Stomach (tissue), 9 donors: ENCODE results near the gene R3HDML. TPM values are rescaled to one million over a fixed set of nuclear protein-coding genes. Genes with fewer than 3 reads are reported as not detected.
"Not testable (repeated sequence)": the region's sequence is repeated elsewhere in the genome, so short reads cannot be mapped to it uniquely, and the experiment has no call there.

Source experiments
- DNase-seq, 2 donors: peaks; one replicate each; pipeline versions ENCODE4 v3.0.0 to v3.0.0-alpha.2; 2013 to 2019
- H3K27ac ChIP-seq, 5 donors: fragments of 200-600 bp in 4 of 5; sonication (generic) in 4 of 5; one replicate each; pipeline ENCODE4 v1.5.1; 2013 to 2019; ENCODE audit warnings: mild to moderate bottlenecking in 1 of 5, moderate library complexity in 1 of 5
- H3K27me3 ChIP-seq, 3 donors: fragments of 200-600 bp; sonication (generic); one replicate each; pipeline ENCODE4 v1.5.1; 2017 to 2019; ENCODE audit warnings: mixed run types in 1 of 3
- H3K36me3 ChIP-seq, 4 donors: fragments of 200-600 bp; sonication (generic); 1 replicate in 3 of 4; 2 replicates in 1 of 4; pipeline ENCODE4 v1.5.1; 2016 to 2019
- H3K4me1 ChIP-seq, 4 donors: fragments of 200-600 bp; sonication (generic); one replicate each; pipeline ENCODE4 v1.5.1; 2016 to 2019
- H3K4me3 ChIP-seq, 4 donors: fragments of 200-600 bp; sonication (generic) in 3 of 4; one replicate each; pipeline ENCODE4 v1.5.1; 2016 to 2019; ENCODE audit warnings: mild to moderate bottlenecking in 1 of 4
- H3K9me3 ChIP-seq, 4 donors: fragments of 200-600 bp; sonication (generic); one replicate each; pipeline ENCODE4 v1.5.1; 2016 to 2019
- EP300 ChIP-seq: sonication (generic); formaldehyde crosslinking; IDR thresholded peaks from one replicate; pipeline ENCODE4 v1.6.1; 2017; ENCODE audit warnings: antibody characterized with exemption
- POLR2A ChIP-seq, 4 donors: fragments of 450-650 bp; IDR thresholded peaks; one replicate each; pipeline ENCODE4 v1.6.1; 2016; ENCODE audit warnings: antibody characterized with exemption in 4 of 4, control low read depth in 2 of 4, mild to moderate bottlenecking in 1 of 4, moderate library complexity in 1 of 4
- POLR2AphosphoS5 ChIP-seq, 3 donors: sonication (generic); formaldehyde crosslinking; IDR thresholded peaks; one replicate each; pipeline ENCODE4 v1.6.1; 2016; ENCODE audit warnings: antibody characterized with exemption in 3 of 3
- whole genome bisulfite sequencing, 5 donors: extraction: QIAGEN DNeasy Blood & Tissue Kit in 3 of 5; methylation state at CpG; one replicate each; pipeline versions ENCODE4 v1.1.5 to v1.1.7; 2013 to 2018; 5-methylcytosine and 5-hydroxymethylcytosine counted together
- intact Hi-C: fragments of 100-400 bp; cut with DNase I; formaldehyde crosslinking; loops from one replicate; pipeline ENCODE4 v1.15.1; 2023; ENCODE audit warnings: low total_unique reads
- polyA plus RNA-seq, 3 donors: library from polyadenylated mRNA; stranded (reverse); fragments of 200-250 nt; gene quantifications; one replicate each; pipeline ENCODE4 v1.2.3, GENCODE V29; 2013
- total RNA-seq, 5 donors: library from RNA; depleted of rRNA; stranded (reverse); fragments of >200 nt; gene quantifications; one replicate each; pipeline versions ENCODE4 v1.1.0 to v1.2.3, GENCODE V29; 2014 to 2016
- TF ChIP-seq, protein P1 (sequence below), 7 experiments: fragments of 450-650 bp in 4 of 7; fragments of 200-600 bp in 3 of 7; sonication (generic) in 3 of 7; IDR thresholded peaks; one replicate each; pipeline ENCODE4 v1.5.1; 2016 to 2019; ENCODE audit warnings: antibody characterized with exemption in 7 of 7, control low read depth in 2 of 7, mild to moderate bottlenecking in 1 of 7
- donor health status: healthy with polysubstance abuse.
- donor health status: Bipolar disorder and iron deficiency.
- donor health status: healthy.

Gene R3HDML
- total and polyA plus RNA-seq, 8 donors, result not detected

DNA sequence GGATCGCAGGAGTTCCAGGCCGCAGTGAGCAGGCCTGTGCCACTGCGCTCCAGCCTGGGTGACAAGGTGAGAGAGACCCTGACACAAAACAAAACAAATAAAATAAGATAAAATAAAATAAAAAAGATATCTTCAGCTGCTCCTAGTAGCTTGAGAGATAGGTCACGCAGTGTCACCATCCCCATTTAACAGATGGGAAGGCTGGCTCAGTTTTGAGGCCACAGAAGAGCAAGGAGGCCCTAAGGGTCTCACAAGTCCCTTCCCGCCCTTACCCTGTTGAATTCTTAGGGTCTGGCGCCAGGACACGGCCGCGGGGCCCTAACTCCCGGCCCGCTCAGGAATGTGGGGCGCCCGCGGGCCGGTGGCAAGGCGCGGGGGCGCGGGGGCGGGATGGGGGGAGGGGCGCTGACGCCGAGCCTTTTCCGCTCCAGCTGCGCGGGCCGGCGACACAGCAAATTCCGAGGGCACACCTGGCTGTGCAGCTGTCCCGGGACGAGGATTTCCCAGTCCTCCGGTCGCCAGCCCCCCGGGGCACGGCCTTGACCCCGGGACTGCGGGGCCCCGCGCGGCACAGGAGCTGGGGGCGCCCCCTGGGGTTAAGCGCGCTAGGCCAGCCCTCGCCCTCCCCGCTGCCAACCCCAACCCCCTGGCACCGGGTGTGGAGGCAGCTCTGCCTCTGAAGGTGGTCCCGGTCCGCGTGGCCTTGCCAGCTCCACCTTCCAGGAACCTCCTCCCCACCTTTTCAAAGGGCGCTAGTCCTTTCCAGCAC is 10.3 kb upstream of the R3HDML start:
- DNase-seq, result peak in 1 of 2 donors; percentile 48
- no peak overlapping the region for H3K27ac ChIP-seq
- intact Hi-C loops, result no loop called here
- no peaks in the 10 kb centered on the region for H3K9me3 ChIP-seq
- no peak for TF ChIP-seq POLR2AphosphoS5 (IDR thresholded peaks at IDR 0.05)
- no peak for TF ChIP-seq POLR2A (IDR thresholded peaks at IDR 0.05)
- TF ChIP-seq, protein P1, sequence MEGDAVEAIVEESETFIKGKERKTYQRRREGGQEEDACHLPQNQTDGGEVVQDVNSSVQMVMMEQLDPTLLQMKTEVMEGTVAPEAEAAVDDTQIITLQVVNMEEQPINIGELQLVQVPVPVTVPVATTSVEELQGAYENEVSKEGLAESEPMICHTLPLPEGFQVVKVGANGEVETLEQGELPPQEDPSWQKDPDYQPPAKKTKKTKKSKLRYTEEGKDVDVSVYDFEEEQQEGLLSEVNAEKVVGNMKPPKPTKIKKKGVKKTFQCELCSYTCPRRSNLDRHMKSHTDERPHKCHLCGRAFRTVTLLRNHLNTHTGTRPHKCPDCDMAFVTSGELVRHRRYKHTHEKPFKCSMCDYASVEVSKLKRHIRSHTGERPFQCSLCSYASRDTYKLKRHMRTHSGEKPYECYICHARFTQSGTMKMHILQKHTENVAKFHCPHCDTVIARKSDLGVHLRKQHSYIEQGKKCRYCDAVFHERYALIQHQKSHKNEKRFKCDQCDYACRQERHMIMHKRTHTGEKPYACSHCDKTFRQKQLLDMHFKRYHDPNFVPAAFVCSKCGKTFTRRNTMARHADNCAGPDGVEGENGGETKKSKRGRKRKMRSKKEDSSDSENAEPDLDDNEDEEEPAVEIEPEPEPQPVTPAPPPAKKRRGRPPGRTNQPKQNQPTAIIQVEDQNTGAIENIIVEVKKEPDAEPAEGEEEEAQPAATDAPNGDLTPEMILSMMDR (IDR thresholded peaks at IDR 0.05), result no peak
- no peak for TF ChIP-seq EP300
- H3K4me1 ChIP-seq, result peaks cover 0 to 7% (median 6%) of the 10 kb centered on the region in 4 donors
- peaks cover 0 to 53% (median 9%) of the 10 kb centered on the region in 3 donors for H3K27me3 ChIP-seq
- H3K36me3 ChIP-seq, result no peaks in the 10 kb centered on the region
- H3K4me3 ChIP-seq, result peak overlapping the region; percentile 35 to 48 (median 39)
- WGBS, 5 donors, result 11 to 24% (median 13%) methylated on average over 20 to 50 of the region's 50 CpGs

DNA sequence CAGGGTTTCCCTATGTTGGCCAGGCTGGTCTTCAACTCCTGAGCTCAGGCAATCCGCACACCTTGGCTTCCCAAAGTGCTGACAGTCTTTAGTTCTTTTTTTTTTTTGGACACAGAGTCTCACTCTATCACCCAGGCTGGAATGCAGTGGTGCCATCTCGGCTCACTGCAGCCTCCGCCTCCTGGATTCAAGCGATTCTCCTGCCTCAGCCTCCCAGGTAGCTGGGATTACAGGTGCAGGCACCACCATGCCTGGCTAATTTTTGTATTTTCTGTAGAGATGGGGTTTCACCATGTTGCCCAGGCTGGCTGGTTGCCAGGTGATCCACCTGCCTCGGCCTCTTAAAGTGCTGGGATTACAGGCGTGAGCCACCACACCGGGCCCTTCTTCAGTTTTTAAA is 9.1 kb upstream of the R3HDML start:
- DNase-seq, H3K4me3 ChIP-seq, H3K27ac ChIP-seq, intact Hi-C loops, H3K9me3 ChIP-seq, H3K36me3 ChIP-seq, H3K4me1 ChIP-seq: not testable (repeated sequence)
- 86 to 94% (median 88%) methylated on average over 7 of the region's 7 CpGs for WGBS, 5 donors
- H3K27me3 ChIP-seq, result peaks cover 0 to 56% (median 9%) of the 10 kb centered on the region in 3 donors

DNA sequence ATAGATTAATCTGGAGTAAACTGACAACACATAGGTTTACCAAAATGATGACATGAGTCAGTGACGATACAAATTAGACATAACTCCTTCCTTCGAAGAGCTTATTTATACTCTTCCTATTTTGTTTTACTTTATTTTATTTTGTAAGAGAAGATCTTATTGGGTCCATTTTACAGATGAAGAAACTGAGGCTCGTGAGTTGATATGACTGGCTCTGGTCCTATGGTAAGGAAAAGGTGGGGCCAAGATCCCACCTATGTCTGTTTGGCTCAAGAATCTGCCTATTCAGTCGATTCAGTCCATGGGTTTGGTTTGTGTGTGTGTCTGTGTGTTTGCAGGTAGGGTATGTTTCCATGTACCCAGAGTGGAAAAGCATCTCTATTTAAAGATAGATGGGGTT is 8.4 kb upstream of the R3HDML start:
- WGBS, 5 donors, result 77 to 90% (median 85%) methylated on average over 4 of the region's 4 CpGs
- no peak for DNase-seq

DNA sequence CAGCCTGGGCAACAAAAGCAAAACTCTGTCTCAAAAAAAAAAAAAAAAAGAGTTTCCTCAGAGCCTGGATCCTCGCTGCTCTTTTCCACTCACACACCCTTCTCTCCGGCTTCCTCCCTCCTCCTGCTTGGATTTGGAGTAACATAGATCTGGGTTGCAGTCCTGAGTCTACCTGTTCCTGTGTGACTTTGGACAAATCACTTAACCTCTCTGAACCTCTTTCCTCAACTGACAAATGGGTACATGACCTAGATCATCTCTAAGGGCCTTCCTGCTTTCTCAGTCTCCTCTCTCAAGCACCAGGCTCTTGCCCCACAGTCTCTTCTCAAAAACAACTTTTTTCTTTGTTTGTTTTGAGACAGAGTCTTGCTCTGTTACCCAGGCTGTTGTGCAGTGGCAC is 5.6 kb upstream of the R3HDML start:
- peaks cover 0 to 7% (median 6%) of the 10 kb centered on the region in 4 donors for H3K4me1 ChIP-seq
- intact Hi-C loops, result no loop called here
- no peaks in the 10 kb centered on the region for H3K36me3 ChIP-seq
- DNase-seq, result no peak
- no peaks in the 10 kb centered on the region for H3K9me3 ChIP-seq
- WGBS, 5 donors, result 79 to 94% (median 87%) methylated on average over 2 of the region's 2 CpGs
- no peak overlapping the region for H3K4me3 ChIP-seq
- no peak overlapping the region for H3K27ac ChIP-seq
- peaks cover 0 to 60% (median 9%) of the 10 kb centered on the region in 3 donors for H3K27me3 ChIP-seq
- TF ChIP-seq POLR2A (IDR thresholded peaks at IDR 0.05) (no peak), EP300 (no peak), POLR2AphosphoS5 (IDR thresholded peaks at IDR 0.05) (no peak)
- TF ChIP-seq, protein P1 (IDR thresholded peaks at IDR 0.05), result no peak

More for the DNA sequence above, 8.4 kb upstream of the R3HDML start:
- TF ChIP-seq, protein P1 (IDR thresholded peaks at IDR 0.05), result no peak
- TF ChIP-seq EP300 (no peak), POLR2AphosphoS5 (IDR thresholded peaks at IDR 0.05) (no peak), POLR2A (IDR thresholded peaks at IDR 0.05) (no peak)
- Histone ChIP-seq H3K4me3 (no peak overlapping the region), H3K9me3 (no peaks in the 10 kb centered on the region), H3K4me1 (peaks cover 0 to 7% (median 6%) of the 10 kb centered on the region in 4 donors), H3K27ac (no peak overlapping the region), H3K27me3 (peaks cover 0 to 56% (median 9%) of the 10 kb centered on the region in 3 donors), H3K36me3 (no peaks in the 10 kb centered on the region)
- intact Hi-C loops, result no loop called here

DNA sequence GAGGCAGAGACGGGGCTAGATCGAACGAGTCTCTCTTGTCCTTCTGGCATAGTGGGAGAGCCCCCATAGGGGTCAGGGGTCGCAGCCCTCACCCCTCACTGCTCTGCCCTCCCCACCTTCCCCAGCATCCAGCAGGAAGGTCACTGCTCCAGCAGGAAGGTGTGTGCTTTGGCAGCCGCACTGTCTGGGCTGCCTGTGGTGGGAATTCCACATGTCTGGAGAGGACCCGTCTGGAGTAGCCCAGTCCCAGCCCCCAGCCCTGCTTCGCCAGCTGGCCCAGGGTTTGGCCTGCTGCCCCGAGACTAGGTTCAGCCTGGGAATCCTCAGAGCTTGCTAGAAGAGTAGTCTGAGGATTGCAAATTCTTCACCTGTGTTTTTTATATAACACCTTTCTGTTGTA is 2.5 kb upstream of the R3HDML start:
- H3K27me3 ChIP-seq, result peaks cover 0 to 67% (median 15%) of the 10 kb centered on the region in 3 donors
- H3K9me3 ChIP-seq, result no peaks in the 10 kb centered on the region
- intact Hi-C loops, result no loop called here
- no peaks in the 10 kb centered on the region for H3K36me3 ChIP-seq
- DNase-seq, result no peak
- no peaks in the 10 kb centered on the region for H3K4me1 ChIP-seq
- no peak for TF ChIP-seq POLR2A (IDR thresholded peaks at IDR 0.05)
- TF ChIP-seq, protein P1 (IDR thresholded peaks at IDR 0.05), result no peak
- TF ChIP-seq EP300, result no peak
- no peak for TF ChIP-seq POLR2AphosphoS5 (IDR thresholded peaks at IDR 0.05)
- H3K4me3 ChIP-seq, result no peak overlapping the region
- WGBS, 5 donors, result 32 to 54% (median 41%) methylated on average over 7 to 8 of the region's 8 CpGs
- no peak overlapping the region for H3K27ac ChIP-seq
